GM19452 (cell line): Measurements from ENCODE around the gene CTNNB1.

Experiments used
- ATAC-seq: cut with Tn5 transposase; IDR thresholded peaks from one replicate; pipeline ENCODE4 v1.9.1; 2021; ENCODE audit not compliant: unreplicated experiment

The CTNNB1 gene

GRCh38 chr3:41198950-41199865, at the start of gene CTNNB1:
TSS of gene CTNNB1 (plus strand) at chr3:41199505. CDS start at chr3:41224069, 24,564 bp downstream.
- ATAC-seq = peak; percentile 72

DNA sequence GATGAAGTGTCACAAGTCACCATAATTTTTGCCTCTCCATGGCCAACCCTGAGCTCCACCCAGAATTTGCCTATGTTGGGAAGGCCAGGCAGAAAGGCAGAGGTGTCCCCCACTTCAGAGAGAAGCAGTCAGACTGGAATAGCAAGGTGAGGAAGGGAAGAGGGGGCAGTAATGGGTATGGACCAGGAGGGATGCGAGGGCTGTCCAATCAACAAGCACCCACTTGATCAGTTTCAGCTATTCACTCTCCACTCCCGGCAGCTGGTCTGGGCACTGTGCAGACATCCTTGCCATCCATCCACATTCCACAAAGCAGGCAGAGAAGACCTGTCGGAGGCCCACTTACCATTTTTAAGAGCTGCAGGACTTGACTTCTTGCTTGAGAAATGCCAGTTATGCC, 43.5 kb upstream of the CTNNB1 start:
- ATAC-seq = no peak

DNA sequence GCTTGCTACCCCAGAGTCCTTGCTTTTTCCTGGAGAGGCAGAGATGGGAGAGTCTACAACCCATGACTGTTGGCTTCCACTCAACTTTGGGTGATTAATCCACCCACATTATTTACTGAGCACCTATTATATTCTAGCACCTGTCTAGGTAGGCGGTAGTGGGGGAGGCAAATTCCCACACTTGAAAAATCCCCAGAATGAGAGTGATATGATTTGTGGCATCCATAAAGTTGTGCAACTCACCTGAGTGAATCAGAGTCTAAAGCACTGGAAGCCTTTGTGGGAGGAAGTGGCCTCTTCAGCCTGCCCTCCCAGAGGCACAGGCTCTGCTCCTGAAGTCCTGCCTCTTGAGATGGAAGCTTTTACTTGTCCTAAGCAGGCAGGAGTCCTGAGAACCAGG, 40.4 kb upstream of the CTNNB1 start:
- no peak for ATAC-seq

DNA sequence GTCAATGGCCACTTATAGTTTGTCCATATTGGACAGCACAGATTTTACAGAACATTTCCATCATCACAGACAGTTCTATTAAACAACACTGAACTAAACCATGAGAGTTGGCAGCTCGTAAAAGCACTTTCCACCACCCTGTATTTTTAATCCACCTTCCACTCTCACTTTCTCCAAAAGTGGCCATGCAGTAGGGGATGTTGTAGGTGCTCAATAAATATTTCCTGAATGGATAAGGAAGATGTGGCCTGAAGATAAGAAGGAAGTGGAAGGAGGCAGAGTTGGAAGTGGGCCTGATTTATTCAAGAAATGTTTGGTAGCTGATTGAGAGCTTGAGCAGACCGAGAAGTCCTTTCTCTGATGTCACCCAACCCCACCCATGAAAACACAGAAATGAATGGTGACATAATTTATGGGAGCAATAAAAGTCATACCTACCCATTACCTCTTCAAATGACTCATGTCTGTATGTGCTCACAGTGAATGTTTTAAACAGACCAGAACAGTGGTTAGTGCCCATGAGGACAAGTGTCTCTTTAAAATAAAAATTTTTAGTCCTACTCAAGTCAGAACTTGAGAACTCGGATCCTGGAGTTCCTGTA, 39.6 kb upstream of the CTNNB1 start:
- no peak for ATAC-seq

DNA sequence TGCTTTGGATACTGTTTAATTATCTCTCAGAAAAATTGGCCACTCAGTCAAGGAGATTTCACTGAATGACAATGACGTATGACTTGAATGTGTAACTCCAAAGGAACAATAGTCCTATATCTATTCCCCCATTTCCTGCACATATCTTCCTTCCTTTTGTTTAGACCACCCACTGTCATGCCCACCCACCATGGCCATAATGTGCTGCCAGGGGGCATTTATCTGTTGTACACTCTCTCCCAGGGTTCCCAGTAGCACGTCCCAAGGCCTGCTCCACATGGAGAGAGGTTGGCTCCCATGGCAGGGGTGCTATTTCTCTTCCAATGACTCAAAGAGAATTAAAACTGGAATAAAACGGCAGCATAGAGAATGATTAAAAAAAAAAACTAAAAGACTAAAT, 36.8 kb upstream of the CTNNB1 start:
- ATAC-seq = no peak

DNA sequence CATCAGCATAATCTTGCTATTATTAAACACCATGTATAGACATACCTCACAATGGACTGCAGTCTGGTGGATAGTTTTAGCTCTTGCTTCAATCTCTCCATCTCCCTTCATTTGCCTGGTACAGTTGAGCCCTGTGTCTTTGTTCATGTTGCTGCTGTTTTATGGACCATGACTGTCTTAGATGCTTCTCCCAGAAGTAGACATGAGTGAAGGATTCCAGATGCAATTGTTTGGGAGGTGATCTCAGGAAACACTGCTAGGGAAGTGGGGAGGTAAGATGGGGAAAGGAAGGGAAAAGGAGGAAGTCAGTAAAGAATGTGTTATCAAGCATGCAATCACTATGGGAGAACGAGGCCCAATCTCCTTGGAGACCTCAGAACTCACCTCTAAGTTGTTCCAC, 36.3 kb upstream of the CTNNB1 start:
- no peak for ATAC-seq

GRCh38 chr3:41163421-41163820, 35.9 kb upstream of the CTNNB1 start:
- ATAC-seq = no peak

DNA sequence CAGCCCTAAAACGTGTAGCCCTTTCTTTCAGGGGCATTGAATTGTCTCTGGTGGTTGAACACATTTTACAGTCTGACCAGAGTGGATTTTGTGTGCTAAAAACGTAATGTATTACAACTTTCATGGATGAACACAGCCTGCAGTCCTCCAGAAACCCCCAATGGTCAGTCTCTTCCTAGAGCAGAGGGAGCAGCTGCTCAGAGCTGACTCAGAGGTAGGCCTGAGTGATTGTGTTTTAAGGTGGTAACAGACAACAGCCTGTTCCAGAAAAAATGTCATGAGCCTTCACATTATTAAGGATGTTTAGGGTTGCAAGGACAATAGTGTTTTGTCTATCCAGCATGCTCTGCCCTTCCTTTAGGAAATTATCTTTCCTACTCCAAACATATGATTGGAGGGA, 34.5 kb upstream of the CTNNB1 start:
- ATAC-seq = no peak

DNA sequence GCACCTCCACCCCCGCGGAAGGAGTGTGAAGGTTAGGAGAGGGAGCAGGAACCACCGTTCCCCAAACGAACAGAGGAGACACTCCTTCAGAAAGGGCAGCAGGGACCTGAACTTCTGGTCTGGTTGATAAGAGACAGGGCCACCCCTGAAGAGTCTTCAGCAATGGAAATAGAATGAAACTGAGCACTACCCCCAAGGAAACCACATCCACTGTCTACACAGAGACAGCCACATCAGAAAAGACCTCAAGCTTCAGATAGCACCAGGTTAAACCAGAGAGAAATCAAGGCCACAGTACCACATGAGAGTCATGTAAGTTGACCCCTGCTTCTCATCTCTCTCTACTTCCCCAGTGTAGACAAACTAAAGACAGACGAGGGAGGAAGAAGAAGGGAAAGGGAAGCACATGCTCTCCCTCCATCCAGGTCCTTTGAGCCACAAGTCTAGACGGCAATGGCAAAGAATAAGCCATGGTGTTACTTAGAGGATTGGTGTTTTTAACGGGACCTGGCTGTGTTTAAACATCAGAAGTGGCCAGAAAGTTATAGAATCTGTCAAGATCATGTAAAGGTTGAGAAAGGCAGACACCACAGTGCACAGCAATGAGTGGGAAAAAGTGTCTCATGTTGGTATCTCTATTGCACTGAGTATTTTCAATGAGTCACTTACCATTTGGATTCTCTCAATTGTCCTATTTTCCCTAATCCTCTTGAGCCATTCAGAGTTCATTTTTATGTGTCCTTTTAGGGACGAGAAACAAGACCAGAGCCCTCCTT, 31.4 kb upstream of the CTNNB1 start:
- ATAC-seq = no peak

GRCh38 chr3:41169023-41169422, 30.3 kb upstream of the CTNNB1 start:
- ATAC-seq = no peak

- no peak for ATAC-seq
These were observed 25.1 kb upstream of the CTNNB1 start for GRCh38 chr3:41173926-41174885.

GRCh38 chr3:41175365-41175764, 23.9 kb upstream of the CTNNB1 start:
- ATAC-seq = no peak

DNA sequence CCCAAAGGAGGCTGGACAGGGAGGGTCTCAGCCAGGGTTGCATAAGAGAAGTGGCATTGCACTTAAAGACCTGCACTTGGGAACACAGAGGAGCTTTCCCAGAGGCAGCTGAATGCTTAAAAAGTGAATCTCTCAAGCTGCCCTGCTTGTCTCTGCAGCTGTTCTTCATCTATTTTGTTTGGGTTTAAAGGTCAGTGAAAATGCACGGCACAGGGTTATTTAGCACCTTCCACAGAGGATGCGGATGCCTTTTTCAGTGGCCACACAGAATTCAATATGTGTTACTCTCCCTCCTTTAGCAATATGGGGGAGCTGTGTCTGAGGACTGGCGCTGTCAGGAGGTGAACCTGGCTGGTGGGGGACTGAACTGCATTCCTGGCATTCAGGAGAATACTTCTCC, 22.7 kb upstream of the CTNNB1 start:
- no peak for ATAC-seq

DNA sequence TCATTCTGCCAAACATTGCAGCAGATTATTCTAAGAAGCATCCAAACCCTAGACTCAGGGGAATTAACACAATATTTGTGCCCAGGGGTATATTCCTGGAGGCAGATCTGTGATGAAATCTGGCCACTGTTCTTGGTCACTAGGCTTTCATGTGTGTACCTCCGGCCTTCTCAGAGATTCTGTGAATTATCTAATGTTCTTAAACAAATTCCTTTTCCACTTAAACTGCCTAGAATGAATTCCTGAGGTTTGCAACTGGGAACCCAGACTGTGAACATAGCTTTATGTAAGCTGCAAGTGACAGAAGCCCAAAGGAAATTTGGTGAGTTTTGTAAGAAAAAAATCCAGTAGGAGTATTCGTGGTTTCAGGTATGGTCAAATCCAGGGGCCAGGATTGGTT, 20.7 kb upstream of the CTNNB1 start:
- ATAC-seq = no peak

DNA sequence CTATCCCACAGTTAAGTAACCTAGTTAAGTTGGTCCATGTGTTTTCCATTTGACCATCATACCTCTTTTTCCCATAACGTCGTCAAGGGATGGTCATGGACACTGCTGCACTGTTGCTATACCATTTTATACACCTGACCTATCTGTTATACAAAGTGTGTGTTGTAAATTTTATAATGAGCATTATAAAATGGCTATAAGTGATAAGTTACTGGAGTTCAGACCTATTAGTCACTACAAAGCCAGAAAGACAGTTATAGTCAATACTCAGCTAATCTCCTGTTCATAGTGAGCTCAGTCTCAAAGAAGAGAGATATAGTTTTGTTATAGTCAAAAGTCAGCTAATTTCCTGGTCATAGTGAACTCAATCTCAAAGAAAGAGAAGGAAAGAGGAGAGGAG, 18.9 kb upstream of the CTNNB1 start:
- no peak for ATAC-seq

DNA sequence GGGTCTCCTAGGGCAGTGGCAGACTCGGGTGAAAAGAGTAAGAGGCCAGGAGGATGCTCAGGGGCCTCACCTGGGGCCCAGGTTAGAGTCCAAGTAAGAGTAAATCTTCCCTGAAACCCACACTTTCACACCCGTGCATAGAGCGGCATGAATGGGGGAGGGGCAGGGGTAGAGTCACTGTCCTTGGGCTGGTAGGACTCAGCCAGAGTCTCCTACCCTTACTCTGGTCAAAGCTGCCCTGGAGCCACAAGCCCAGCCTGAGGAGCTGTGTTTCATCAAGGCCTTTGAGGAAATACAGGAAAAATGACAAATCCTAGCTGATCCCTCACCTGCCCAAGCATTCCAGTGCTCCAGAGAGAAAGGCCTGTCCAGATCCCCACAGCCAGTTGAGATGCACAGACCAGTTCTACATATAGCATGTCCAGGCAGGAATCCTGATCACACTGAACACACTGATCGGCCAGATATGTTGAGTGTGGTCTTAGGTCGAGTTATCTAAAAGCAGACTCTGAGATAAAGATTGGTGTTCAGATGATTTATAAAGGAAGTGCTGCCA, 16.7 kb upstream of the CTNNB1 start:
- no peak for ATAC-seq

DNA sequence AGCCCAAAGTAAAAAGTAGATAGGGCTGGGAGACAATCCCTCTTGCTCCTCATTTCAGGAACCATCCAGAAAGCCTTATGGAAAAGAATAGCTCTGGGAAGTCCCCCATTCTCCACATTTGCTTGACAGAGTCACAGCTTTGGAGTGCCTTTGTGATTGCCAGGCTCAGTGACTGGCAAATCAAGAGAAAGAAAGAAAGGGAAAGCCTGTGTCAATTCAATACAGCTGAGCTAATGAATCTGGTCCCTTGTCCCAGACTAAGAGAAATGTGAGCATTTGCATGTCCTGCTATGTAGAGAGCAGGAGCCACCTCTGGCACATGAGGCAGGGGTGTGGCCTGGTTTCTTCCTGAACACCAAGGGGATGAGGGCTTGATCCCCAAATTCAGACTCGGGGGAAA, 14.9 kb upstream of the CTNNB1 start:
- no peak for ATAC-seq

DNA sequence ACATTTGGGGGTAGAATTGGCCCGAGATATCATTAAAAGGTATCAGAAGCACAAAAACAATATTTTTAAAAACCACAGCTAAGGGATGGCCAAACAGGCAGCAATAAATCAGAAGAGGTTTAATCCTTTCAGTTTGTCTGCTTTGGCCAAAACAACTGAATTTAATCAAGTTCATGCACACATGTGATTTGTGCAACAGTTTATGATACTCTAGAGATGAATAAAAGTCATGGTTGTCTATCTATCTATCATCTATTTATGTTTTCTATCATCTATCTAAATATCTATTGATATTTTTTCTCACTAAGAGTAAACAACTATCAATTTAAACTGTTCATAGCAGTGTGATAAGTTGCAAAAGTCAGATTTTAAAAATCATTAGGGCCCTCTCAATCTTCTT, 13.0 kb upstream of the CTNNB1 start:
- ATAC-seq = no peak

GRCh38 chr3:41188306-41188705, 11.0 kb upstream of the CTNNB1 start:
- ATAC-seq = no peak

DNA sequence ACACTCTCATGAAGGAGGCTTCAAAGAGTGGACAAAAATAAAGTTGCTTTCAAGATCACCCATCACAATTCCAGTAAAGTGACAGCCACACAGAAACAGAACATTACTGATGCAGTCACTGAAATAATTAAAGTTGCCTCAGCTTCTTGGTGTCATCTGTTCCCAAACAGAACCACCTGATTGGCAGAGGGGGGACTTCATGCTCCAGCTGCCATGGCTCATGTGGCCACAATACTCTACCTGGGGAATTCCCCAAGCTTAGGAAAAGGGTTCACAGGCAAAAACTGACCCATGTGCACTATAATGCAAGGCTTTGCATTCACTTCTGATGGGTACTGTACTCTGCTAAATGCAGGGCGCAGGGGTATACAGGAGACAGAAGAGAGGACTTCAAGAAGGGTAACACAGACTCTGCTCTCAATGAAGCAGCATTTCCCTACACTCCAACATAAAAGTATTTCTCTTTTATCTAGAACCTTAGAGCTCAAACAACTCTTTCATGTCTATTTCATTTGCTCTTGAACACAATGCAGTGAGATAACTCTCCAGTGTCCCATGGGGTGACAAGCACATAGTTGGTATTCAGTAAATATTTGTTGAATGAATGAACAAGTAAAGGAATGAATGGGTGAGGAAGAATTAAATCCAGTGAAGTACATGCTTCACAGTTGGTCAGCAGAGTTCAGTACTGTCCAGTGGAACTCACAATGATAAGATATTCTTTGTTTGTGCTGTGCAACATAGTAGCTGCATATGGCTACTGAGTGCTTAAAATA, 8.6 kb upstream of the CTNNB1 start:
- no peak for ATAC-seq
